ENCODE results near the gene ACP7. TPM values are rescaled to one million over a fixed set of nuclear protein-coding genes. Genes with fewer than 3 reads are reported as not detected.
"Not testable (repeated sequence)": the region's sequence is repeated elsewhere in the genome, so short reads cannot be mapped to it uniquely, and the experiment has no call there.

ACP7 gene, protein sequence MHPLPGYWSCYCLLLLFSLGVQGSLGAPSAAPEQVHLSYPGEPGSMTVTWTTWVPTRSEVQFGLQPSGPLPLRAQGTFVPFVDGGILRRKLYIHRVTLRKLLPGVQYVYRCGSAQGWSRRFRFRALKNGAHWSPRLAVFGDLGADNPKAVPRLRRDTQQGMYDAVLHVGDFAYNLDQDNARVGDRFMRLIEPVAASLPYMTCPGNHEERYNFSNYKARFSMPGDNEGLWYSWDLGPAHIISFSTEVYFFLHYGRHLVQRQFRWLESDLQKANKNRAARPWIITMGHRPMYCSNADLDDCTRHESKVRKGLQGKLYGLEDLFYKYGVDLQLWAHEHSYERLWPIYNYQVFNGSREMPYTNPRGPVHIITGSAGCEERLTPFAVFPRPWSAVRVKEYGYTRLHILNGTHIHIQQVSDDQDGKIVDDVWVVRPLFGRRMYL
- 0.12 and 0.32 TPM in 2 replicates for total RNA-seq (2014; rRNA removed; shearing (Covaris generic))
- not detected in 2 replicates for polyA plus RNA-seq (2014; cell fraction: nucleus; rRNA removed)

- no peak for DNase-seq (ENCODE audit: extremely low read depth, low read depth)
Observed at GRCh38 chr19:39083983-39084731, at the start of gene ACP7. Gene ACP7, plus strand, starts transcription at chr19:39084368. Its CDS starts 902 bp downstream, at chr19:39085270.

DNA sequence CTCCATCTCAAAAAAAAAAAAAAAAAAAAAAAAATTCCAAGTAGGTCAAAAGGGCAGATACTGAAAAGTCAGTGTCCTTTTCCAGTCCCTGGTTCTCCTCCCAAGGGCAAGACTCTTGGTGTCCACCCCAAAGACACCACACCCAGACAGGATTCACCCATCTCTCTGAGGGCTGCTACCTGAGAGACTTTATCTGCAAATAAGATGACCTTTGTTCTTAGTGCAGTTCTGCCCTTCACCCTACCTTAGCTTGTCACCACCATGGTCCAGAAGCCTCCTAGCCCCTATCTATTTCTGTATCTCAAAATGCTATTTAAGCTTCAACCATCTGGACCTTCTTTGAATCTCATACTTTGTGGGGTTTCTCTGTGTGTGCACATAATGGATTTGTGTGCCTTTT is 47.6 kb upstream of the ACP7 start:
- no peak for DNase-seq (ENCODE audit: extremely low read depth, low read depth)

DNA sequence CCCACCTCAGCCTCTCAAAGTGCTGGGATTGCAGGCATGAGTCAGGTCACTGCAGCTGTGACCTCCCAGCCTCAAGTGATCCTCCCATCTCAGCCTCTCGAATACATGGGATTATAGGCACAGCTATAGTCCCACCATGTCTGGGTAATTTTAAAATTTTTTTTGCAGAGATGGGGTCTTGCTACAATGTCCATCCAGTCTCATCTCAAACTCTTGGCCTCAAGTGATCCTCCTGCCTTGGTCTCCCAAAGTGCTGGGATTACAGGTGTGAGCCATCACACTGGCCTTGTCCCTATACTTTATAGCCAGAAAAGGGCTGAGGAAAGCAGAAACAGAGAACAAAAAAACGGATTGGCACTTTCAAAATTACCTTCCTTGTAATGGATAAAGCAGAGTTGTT is 47.0 kb upstream of the ACP7 start:
- no peak for DNase-seq (ENCODE audit: extremely low read depth, low read depth)

DNA sequence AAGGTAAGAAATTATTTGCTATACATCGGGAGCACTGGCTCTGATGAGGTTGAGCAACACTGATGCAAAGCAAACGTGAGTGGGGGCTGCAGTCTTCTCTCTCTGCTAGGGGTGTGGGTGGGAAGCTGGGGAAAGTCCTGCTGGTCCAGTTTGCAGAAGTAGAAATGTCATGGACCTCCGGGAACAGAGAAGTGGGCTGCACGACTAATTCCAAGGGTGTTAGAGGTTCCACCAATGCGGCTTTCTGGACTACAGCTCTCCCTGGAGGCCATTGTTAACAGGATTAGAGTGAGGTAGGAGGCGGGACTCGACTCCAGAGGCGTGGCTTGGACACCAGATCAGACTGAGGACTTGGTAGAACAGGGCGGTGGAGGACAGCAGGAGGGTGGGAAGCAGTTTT is 46.1 kb upstream of the ACP7 start:
- peak; percentile 27 for DNase-seq (ENCODE audit: extremely low read depth, low read depth)

GRCh38 chr19:39045506-39045905 is 38.7 kb upstream of the ACP7 start:
- DNase-seq (ENCODE audit: extremely low read depth, low read depth): no peak

GRCh38 chr19:39046037-39046821 is 37.9 kb upstream of the ACP7 start:
- peak; percentile 22 for DNase-seq (ENCODE audit: extremely low read depth, low read depth)

DNA sequence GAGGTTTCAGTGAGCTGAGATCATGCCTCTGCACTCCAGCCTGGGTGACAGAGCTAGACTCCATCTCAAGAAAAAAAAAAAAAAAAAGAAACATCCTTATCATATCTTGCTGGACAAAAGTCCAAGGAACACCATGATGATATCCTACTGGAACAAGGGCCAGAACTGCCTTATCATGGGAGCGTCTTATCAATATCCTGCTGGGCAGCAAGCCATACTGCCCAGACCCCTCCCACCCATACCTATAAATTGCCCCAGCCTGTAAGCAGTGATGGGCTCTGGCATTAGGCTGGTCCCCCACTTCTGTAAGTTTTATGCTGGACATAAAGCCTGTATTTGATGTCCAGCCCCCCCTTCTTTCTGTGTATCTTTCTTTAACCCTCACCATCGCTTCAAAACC is 37.1 kb upstream of the ACP7 start:
- no peak for DNase-seq (ENCODE audit: extremely low read depth, low read depth)

DNA sequence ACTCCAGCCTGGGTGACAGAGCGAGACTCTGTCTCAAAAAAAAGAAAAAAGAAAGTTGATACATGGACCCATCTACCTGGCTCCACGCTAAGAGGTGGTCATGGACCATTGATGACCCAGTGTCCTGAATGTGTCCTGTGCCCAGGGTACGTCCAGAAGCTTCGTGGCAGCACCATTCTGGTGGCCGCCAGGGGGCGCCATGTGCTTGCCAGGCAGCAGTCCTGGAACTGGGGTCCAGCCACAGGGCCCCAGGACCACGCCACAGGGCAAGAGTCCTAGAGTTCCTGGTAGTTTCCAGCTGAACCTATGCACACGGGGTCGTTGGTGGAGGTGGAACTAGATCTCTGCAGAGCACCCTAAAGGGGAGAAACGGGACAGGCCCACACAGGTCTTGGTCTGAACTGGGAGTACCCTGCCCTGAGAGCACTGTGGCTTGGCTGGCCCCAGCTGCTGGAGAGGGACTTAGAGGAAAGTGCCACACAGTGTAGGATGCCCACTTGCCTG is 31.9 kb upstream of the ACP7 start:
- peak; percentile 40 for DNase-seq (ENCODE audit: extremely low read depth, low read depth)

DNA sequence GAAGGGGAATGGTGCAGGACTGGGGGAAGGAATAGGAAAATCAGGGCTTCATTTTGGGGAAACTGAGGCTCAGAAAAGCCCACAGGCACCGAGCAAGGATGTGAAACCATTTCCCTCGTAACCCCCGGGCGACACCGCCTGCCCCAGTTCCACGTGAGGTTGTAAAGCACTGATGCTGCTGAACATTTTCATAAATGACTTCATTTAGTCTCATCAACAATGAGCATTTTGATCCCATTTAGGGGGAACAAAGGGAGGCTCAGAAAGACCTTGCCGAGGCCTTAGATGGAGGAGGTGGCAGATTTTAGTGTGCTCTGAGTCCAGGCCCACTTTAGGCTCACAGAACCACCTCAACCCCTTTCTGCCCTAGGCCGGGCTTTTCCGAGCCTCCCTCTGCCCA is 31.3 kb upstream of the ACP7 start:
- DNase-seq (ENCODE audit: extremely low read depth, low read depth): no peak

DNA sequence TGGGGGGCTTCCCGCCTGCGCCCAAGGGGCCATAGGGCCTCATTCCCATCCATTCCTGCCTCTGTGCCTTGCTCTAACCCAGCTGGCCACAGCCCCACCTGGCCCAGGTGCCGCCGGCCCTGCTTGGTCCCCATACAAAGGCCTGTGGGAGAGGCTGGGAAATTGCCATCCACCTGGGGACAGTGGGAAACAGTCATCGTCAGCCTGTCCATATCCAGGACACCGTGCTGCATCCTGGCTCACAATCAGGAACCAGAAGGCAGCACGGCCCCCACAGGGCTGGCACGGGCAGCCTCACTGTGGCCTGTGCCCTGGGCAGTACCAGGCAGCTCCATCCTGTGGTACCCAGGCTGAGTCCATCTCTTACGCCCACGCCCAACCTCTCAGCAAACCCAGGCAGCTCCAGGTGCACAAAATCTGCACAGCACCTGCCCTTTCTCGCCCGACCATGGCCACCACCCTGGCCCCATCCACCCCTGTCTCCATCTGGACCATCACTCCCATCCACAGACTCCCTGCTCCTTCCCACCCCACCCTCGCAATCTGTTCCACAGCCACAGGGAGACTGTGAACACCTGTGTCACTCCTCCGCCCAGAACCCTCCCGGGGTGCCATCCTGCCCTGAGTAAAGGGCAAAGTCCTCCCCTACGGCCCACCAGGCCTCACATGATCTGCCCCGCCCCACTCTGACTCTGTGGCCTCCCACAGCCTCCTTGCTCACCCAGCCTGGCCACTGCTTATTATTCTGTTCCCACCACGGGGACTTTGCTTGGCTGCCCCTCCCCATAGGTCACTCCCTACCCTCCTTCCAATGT is 30.7 kb upstream of the ACP7 start:
- DNase-seq (ENCODE audit: extremely low read depth, low read depth): no peak

GRCh38 chr19:39054091-39054470 is 30.1 kb upstream of the ACP7 start:
- DNase-seq (ENCODE audit: extremely low read depth, low read depth): no peak

GRCh38 chr19:39057615-39058014 is 26.6 kb upstream of the ACP7 start:
- no peak for DNase-seq (ENCODE audit: extremely low read depth, low read depth)

DNA sequence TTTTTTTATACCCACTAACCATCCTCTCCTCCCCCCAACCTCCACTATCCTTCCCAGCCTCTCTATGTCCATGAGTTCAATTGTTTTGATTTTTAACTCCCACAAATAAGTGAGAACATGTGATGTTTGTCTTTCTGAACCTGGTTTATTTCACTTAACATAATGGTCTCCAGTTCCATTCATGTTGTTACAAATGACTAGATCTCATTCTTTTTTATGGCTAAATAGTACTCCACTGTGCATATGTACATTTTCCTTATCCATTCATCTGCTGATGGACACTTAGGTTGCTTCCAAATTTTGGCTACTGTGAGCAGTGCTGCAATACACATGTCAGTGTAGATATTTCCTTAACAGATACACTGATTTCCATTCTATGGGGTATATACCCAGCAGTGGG is 24.9 kb upstream of the ACP7 start:
- DNase-seq (ENCODE audit: extremely low read depth, low read depth): no peak

GRCh38 chr19:39060171-39060570 is 24.0 kb upstream of the ACP7 start:
- no peak for DNase-seq (ENCODE audit: extremely low read depth, low read depth)

GRCh38 chr19:39064405-39064804 is 19.8 kb upstream of the ACP7 start:
- no peak for DNase-seq (ENCODE audit: extremely low read depth, low read depth)

- no peak for DNase-seq (ENCODE audit: extremely low read depth, low read depth)
Observed at GRCh38 chr19:39065928-39066327, 18.2 kb upstream of the ACP7 start.

GRCh38 chr19:39067104-39067503 is 17.1 kb upstream of the ACP7 start:
- no peak for DNase-seq (ENCODE audit: extremely low read depth, low read depth)

DNA sequence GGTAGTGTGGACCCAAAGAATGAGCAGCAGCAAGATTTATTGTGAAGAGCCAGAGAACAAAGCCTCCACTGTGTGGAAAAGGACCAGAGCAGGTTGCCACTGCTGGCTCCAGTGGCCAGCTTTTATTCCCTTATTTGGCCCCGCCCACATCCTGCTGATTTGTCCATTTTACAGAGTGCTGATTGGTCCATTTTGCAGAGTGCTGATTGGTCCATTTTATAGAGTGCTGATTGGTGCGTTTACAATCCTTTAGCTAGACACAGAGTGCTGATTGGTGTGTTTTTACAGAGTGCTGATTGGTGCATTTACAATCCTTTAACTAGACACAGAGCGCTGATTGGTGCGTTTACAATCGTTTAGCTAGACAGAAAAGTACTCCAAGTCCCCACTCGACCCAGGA is 15.9 kb upstream of the ACP7 start:
- DNase-seq (ENCODE audit: extremely low read depth, low read depth): not testable (repeated sequence)

GRCh38 chr19:39070888-39071287 is 13.3 kb upstream of the ACP7 start:
- no peak for DNase-seq (ENCODE audit: extremely low read depth, low read depth)

GRCh38 chr19:39074205-39074692 is 9.9 kb upstream of the ACP7 start:
- no peak for DNase-seq (ENCODE audit: extremely low read depth, low read depth)

Measured in NCI-H460 (cell line).